Activated CD4-positive, alpha-beta T cell treated with anti-CD3 and anti-CD28 coated beads for 36 hours (primary cell): ENCODE data around the gene CEP20. TPM values are rescaled to one million over a fixed set of nuclear protein-coding genes. Genes with fewer than 3 reads are reported as not detected.

Experiments
- ATAC-seq: fragments of 200-7000 bp; cut with Tn5 transposase; one replicate; pipeline ENCODE4 v1.10.0; 2021; ENCODE audit warnings: mild to moderate bottlenecking, moderate library complexity
- CTCF ChIA-PET: fragments of 350-600 bp; sonication (Branson Sonifier 250); formaldehyde crosslinking; loops from one replicate; lab custom pipeline; 2021; ENCODE audit warnings: antibody characterized with exemption; lab: Charles Lee
- POLR2A ChIA-PET: fragments of 350-600 bp; sonication (Branson Sonifier 250); formaldehyde crosslinking; loops from one replicate; lab custom pipeline; 2021; ENCODE audit warnings: antibody characterized with exemption, inconsistent platforms; lab: Charles Lee
- DNase-seq: peaks from one replicate; pipeline ENCODE4 v3.0.0-alpha.2; 2020
- H3K27ac Mint-ChIP-seq: one replicate; pipeline ENCODE4 v1.8.0; 2021; ENCODE audit warnings: mixed read lengths
- H3K27me3 Mint-ChIP-seq: one replicate; pipeline ENCODE4 v1.8.0; 2021; ENCODE audit warnings: mixed read lengths
- H3K36me3 Mint-ChIP-seq: one replicate; pipeline ENCODE4 v1.8.0; 2021; ENCODE audit warnings: low read depth, mixed read lengths
- H3K4me1 Mint-ChIP-seq: one replicate; pipeline ENCODE4 v1.8.0; 2021; ENCODE audit warnings: mixed read lengths
- H3K4me3 Mint-ChIP-seq: one replicate; pipeline ENCODE4 v1.8.0; 2021; ENCODE audit warnings: mild to moderate bottlenecking, moderate library complexity, mixed read lengths
- H3K9me3 Mint-ChIP-seq: one replicate; pipeline ENCODE4 v1.8.0; 2021; ENCODE audit warnings: low read depth, mixed read lengths
- intact Hi-C, 2 experiments: fragments of 100-400 bp; cut with DNase I in 1 of 2; cut with micrococcal nuclease in 1 of 2; formaldehyde crosslinking; loops; one replicate each; pipeline versions ENCODE4 v1.14.2 to v1.15.1; 2022 to 2024; cut with DNase I, micrococcal nuclease
- total RNA-seq, 2 experiments: library from RNA; stranded (reverse); gene quantifications; one replicate each; pipeline ENCODE4 v1.2.3, GENCODE V29; 2021

Gene CEP20
- total RNA-seq, 2 experiments from 2014 or later, result 39.3 to 51.0 TPM

- DNase-seq, result no peak
- H3K4me3 Mint-ChIP-seq, result no peak overlapping the region
- CTCF ChIA-PET, result no interaction called here
- H3K27ac Mint-ChIP-seq, result no peak overlapping the region
- intact Hi-C loops, result loop anchor here in 1 of 2 experiments (5.0 kb wide), 1 partner anchor 43 kb away; no protein-coding TSS in a partner anchor
- no peaks in the 10 kb centered on the region for H3K9me3 Mint-ChIP-seq
- no peaks in the 10 kb centered on the region for H3K27me3 Mint-ChIP-seq
- ATAC-seq, result peak; percentile 23
- no peaks in the 10 kb centered on the region for H3K36me3 Mint-ChIP-seq
- H3K4me1 Mint-ChIP-seq, result peaks cover 13% of the 10 kb centered on the region
- POLR2A ChIA-PET, result no interaction called here
Observed at GRCh38 chr16:15915555-15916081, 27.2 kb upstream of the CEP20 start.

GRCh38 chr16:15913046-15913698 is 24.8 kb upstream of the CEP20 start:
- ATAC-seq, result no peak
- intact Hi-C loops, result no loop called here
- CTCF ChIA-PET, result no interaction called here

GRCh38 chr16:15911198-15911597 is 22.8 kb upstream of the CEP20 start:
- Mint-ChIP-seq H3K36me3 (no peaks in the 10 kb centered on the region), H3K4me3 (no peak overlapping the region), H3K4me1 (peaks cover 13% of the 10 kb centered on the region), H3K27me3 (no peaks in the 10 kb centered on the region), H3K27ac (peak overlapping the region; percentile 45), H3K9me3 (peaks cover 1% of the 10 kb centered on the region)
- ATAC-seq (no peak), DNase-seq (no peak)
- intact Hi-C loops, result no loop called here
- ChIA-PET POLR2A (no interaction called here), CTCF (no interaction called here)

More at GRCh38 chr16:15913046-15913698, 24.8 kb upstream of the CEP20 start:
- DNase-seq, result no peak
- peaks cover 13% of the 10 kb centered on the region for H3K4me1 Mint-ChIP-seq
- H3K27ac Mint-ChIP-seq, result peak overlapping the region; percentile 55
- no peaks in the 10 kb centered on the region for H3K36me3 Mint-ChIP-seq
- no peak overlapping the region for H3K4me3 Mint-ChIP-seq
- no peaks in the 10 kb centered on the region for H3K9me3 Mint-ChIP-seq
- no peaks in the 10 kb centered on the region for H3K27me3 Mint-ChIP-seq
- POLR2A ChIA-PET, result no interaction called here

GRCh38 chr16:15907863-15908478 is 19.6 kb upstream of the CEP20 start:
- ATAC-seq, result peak; percentile 96
- peak; percentile 50 for DNase-seq
- ChIA-PET CTCF (interaction anchor here (0.5 kb wide), 1 partner anchor 106 kb away, joined by 5 read pairs; no protein-coding TSS in a partner anchor), POLR2A (no interaction called here)
- Mint-ChIP-seq H3K27me3 (no peaks in the 10 kb centered on the region), H3K4me1 (peaks cover 10% of the 10 kb centered on the region), H3K36me3 (no peaks in the 10 kb centered on the region), H3K4me3 (no peak overlapping the region), H3K9me3 (peaks cover 2% of the 10 kb centered on the region), H3K27ac (no peak overlapping the region)
- intact Hi-C loops, result no loop called here

- no peak for ATAC-seq
- H3K4me3 Mint-ChIP-seq, result no peak overlapping the region
- H3K27ac Mint-ChIP-seq, result no peak overlapping the region
- H3K9me3 Mint-ChIP-seq, result peaks cover 2% of the 10 kb centered on the region
- ChIA-PET CTCF (interaction anchor here (0.6 kb wide), 1 partner anchor 861 kb away, joined by 3 read pairs; no protein-coding TSS in a partner anchor), POLR2A (no interaction called here)
- intact Hi-C loops, result no loop called here
- peaks cover 3% of the 10 kb centered on the region for H3K4me1 Mint-ChIP-seq
- H3K27me3 Mint-ChIP-seq, result no peaks in the 10 kb centered on the region
- H3K36me3 Mint-ChIP-seq, result no peaks in the 10 kb centered on the region
- no peak for DNase-seq
Observed at GRCh38 chr16:15906439-15906838, 18.0 kb upstream of the CEP20 start.

- intact Hi-C loops, result no loop called here
- H3K27me3 Mint-ChIP-seq, result no peaks in the 10 kb centered on the region
- H3K4me3 Mint-ChIP-seq, result no peak overlapping the region
- no peaks in the 10 kb centered on the region for H3K36me3 Mint-ChIP-seq
- peaks cover 2% of the 10 kb centered on the region for H3K9me3 Mint-ChIP-seq
- peaks cover 9% of the 10 kb centered on the region for H3K4me1 Mint-ChIP-seq
- DNase-seq (no peak), ATAC-seq (no peak)
- H3K27ac Mint-ChIP-seq, result no peak overlapping the region
- ChIA-PET CTCF (no interaction called here), POLR2A (no interaction called here)
Observed at GRCh38 chr16:15903960-15904359, 15.6 kb upstream of the CEP20 start.

- Mint-ChIP-seq H3K4me1 (peaks cover 24% of the 10 kb centered on the region), H3K27me3 (no peaks in the 10 kb centered on the region), H3K4me3 (no peak overlapping the region), H3K9me3 (no peaks in the 10 kb centered on the region), H3K36me3 (no peaks in the 10 kb centered on the region), H3K27ac (no peak overlapping the region)
- ATAC-seq, result no peak
- ChIA-PET POLR2A (no interaction called here), CTCF (no interaction called here)
- no peak for DNase-seq
- intact Hi-C loops, result no loop called here
Observed at GRCh38 chr16:15900901-15901500, 12.6 kb upstream of the CEP20 start.

GRCh38 chr16:15900357-15900756 is 12.0 kb upstream of the CEP20 start:
- ATAC-seq (no peak), DNase-seq (no peak)
- H3K27me3 Mint-ChIP-seq, result no peaks in the 10 kb centered on the region
- H3K27ac Mint-ChIP-seq, result no peak overlapping the region
- intact Hi-C loops, result no loop called here
- no peak overlapping the region for H3K4me3 Mint-ChIP-seq
- CTCF ChIA-PET, result interaction anchor here (1.3 kb wide), 1 partner anchor 10 kb away, joined by 4 read pairs; no protein-coding TSS in a partner anchor
- H3K9me3 Mint-ChIP-seq, result no peaks in the 10 kb centered on the region
- H3K36me3 Mint-ChIP-seq, result no peaks in the 10 kb centered on the region
- H3K4me1 Mint-ChIP-seq, result peaks cover 24% of the 10 kb centered on the region
- POLR2A ChIA-PET, result no interaction called here

GRCh38 chr16:15899538-15900100 is 11.2 kb upstream of the CEP20 start:
- Mint-ChIP-seq H3K4me1 (peaks cover 24% of the 10 kb centered on the region), H3K27me3 (no peaks in the 10 kb centered on the region), H3K36me3 (no peaks in the 10 kb centered on the region), H3K9me3 (no peaks in the 10 kb centered on the region), H3K4me3 (no peak overlapping the region), H3K27ac (no peak overlapping the region)
- DNase-seq (peak; percentile 70), ATAC-seq (peak; percentile 81)
- POLR2A ChIA-PET, result no interaction called here
- intact Hi-C loops, result loop anchor here in 1 of 2 experiments (2.0 kb wide), 1 partner anchor 61 kb away; no protein-coding TSS in a partner anchor
- CTCF ChIA-PET, result interaction anchor here (1.0 to 1.3 kb wide), 2 partner anchors 9 to 78 kb away, joined by 3 to 4 read pairs; no protein-coding TSS in a partner anchor

GRCh38 chr16:15898654-15899053 is 10.3 kb upstream of the CEP20 start:
- no peaks in the 10 kb centered on the region for H3K9me3 Mint-ChIP-seq
- ATAC-seq (no peak), DNase-seq (no peak)
- CTCF ChIA-PET, result no interaction called here
- no peaks in the 10 kb centered on the region for H3K36me3 Mint-ChIP-seq
- H3K27me3 Mint-ChIP-seq, result no peaks in the 10 kb centered on the region
- no peak overlapping the region for H3K4me3 Mint-ChIP-seq
- peaks cover 24% of the 10 kb centered on the region for H3K4me1 Mint-ChIP-seq
- intact Hi-C loops, result loop anchor here in 1 of 2 experiments (2.0 kb wide), 1 partner anchor 62 kb away; no protein-coding TSS in a partner anchor
- H3K27ac Mint-ChIP-seq, result peak overlapping the region; percentile 37
- POLR2A ChIA-PET, result no interaction called here

GRCh38 chr16:15897834-15898254 is 9.4 kb upstream of the CEP20 start:
- intact Hi-C loops, result loop anchor here in 1 of 2 experiments (2.0 kb wide), 1 partner anchor 63 kb away; no protein-coding TSS in a partner anchor
- POLR2A ChIA-PET, result no interaction called here
- H3K27me3 Mint-ChIP-seq, result no peaks in the 10 kb centered on the region
- no peaks in the 10 kb centered on the region for H3K9me3 Mint-ChIP-seq
- no peak overlapping the region for H3K4me3 Mint-ChIP-seq
- no peaks in the 10 kb centered on the region for H3K36me3 Mint-ChIP-seq
- CTCF ChIA-PET, result no interaction called here
- ATAC-seq (peak; percentile 84), DNase-seq (peak; percentile 70)
- H3K27ac Mint-ChIP-seq, result peak overlapping the region; percentile 28
- peaks cover 24% of the 10 kb centered on the region for H3K4me1 Mint-ChIP-seq
